BLaER1 (cell line): ENCODE measurements around the gene LSS.

Experiments
- H3K27ac ChIP-seq: shearing (Covaris generic); formaldehyde crosslinking; 2 replicates; pipeline ENCODE4 v1.8.1; 2022
- H3K27me3 ChIP-seq: shearing (Covaris generic); formaldehyde crosslinking; 2 replicates; pipeline ENCODE4 v1.8.1; 2022
- H3K36me3 ChIP-seq: shearing (Covaris generic); formaldehyde crosslinking; 2 replicates; pipeline ENCODE4 v1.8.1; 2022
- H3K4me1 ChIP-seq: shearing (Covaris generic); formaldehyde crosslinking; 2 replicates; pipeline ENCODE4 v1.8.1; 2022
- H3K4me2 ChIP-seq: shearing (Covaris generic); formaldehyde crosslinking; 2 replicates; pipeline ENCODE4 v1.8.1; 2022
- H3K4me3 ChIP-seq: shearing (Covaris generic); formaldehyde crosslinking; 2 replicates; pipeline ENCODE4 v1.8.1; 2022
- H3K9ac ChIP-seq: shearing (Covaris generic); formaldehyde crosslinking; 2 replicates; pipeline ENCODE4 v1.8.1; 2022
- H3K9me3 ChIP-seq: shearing (Covaris generic); formaldehyde crosslinking; 2 replicates; pipeline ENCODE4 v1.8.1; 2022
- H4K20me1 ChIP-seq: shearing (Covaris generic); formaldehyde crosslinking; 2 replicates; pipeline ENCODE4 v1.8.1; 2022
- Cebpa-rat ChIP-seq: shearing (Covaris generic); IDR thresholded peaks from 2 replicates; pipeline ENCODE4 v1.8.1; 2022

The LSS gene

GRCh38 chr21:46161633-46162592 lies 66.7 kb downstream of the LSS start:
- no peak overlapping the region for H3K9ac ChIP-seq
- peaks cover 10% of the 10 kb centered on the region for H3K36me3 ChIP-seq
- no peaks in the 10 kb centered on the region for H3K4me1 ChIP-seq
- no peak overlapping the region for H3K4me3 ChIP-seq
- no peaks in the 10 kb centered on the region for H3K27me3 ChIP-seq
- H3K27ac ChIP-seq = no peak overlapping the region
- no peak for TF ChIP-seq Cebpa-rat
- H3K9me3 ChIP-seq = peaks cover 11% of the 10 kb centered on the region
- no peak overlapping the region for H3K4me2 ChIP-seq
- H4K20me1 ChIP-seq = no peaks in the 10 kb centered on the region

GRCh38 chr21:46160907-46161632 lies 67.5 kb downstream of the LSS start:
- H3K27ac ChIP-seq = no peak overlapping the region
- no peak overlapping the region for H3K4me2 ChIP-seq
- peaks cover 10% of the 10 kb centered on the region for H3K36me3 ChIP-seq
- H3K4me1 ChIP-seq = no peaks in the 10 kb centered on the region
- H3K4me3 ChIP-seq = no peak overlapping the region
- no peak for TF ChIP-seq Cebpa-rat
- peaks cover 11% of the 10 kb centered on the region for H3K9me3 ChIP-seq
- no peaks in the 10 kb centered on the region for H3K27me3 ChIP-seq
- H3K9ac ChIP-seq = no peak overlapping the region
- H4K20me1 ChIP-seq = no peaks in the 10 kb centered on the region

GRCh38 chr21:46160657-46160906 lies 68.0 kb downstream of the LSS start:
- no peak overlapping the region for H3K4me3 ChIP-seq
- no peaks in the 10 kb centered on the region for H3K4me1 ChIP-seq

DNA sequence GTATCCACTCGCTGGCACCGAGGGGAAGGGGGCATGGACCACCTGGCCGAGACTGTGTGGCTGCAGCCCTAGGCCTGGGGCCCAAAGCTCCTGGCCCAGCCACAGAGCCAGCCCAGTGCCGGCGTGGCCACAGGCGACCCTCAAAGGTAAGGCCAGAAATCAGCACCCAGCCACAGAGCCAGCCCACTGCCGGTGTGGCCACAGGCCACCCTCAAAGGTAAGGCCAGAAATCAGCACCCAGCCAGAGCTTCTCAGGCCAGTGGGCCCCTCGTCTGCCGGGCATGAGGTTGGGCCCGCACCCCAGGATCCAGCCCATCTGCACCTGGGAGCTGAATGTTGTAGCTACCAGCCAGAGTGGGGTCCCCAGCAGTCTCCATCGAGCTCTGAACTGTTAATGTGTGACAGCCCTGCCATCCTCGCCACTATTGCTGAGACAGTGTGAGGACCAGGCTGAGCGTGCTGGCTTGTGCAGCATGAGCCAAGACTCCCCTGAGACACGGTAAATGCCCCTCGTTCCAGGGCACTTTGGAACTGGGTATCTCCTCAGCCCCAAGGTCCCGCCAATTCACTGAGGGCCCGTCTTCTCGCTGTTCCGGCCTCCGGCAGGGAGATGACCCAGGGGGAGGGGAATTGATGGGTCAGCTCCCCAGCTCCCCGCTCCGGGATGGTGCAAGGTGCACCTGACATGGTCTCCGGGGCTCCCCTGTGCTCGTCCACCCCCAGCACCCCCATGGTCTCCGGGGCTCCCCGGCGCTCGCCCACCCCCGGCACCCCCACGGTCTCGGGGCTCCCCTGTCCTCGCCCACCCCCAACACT lies 68.5 kb downstream of the LSS start:
- Histone ChIP-seq H3K27ac (no peak overlapping the region), H3K4me1 (no peaks in the 10 kb centered on the region), H3K27me3 (no peaks in the 10 kb centered on the region), H3K9me3 (peaks cover 11% of the 10 kb centered on the region), H3K4me3 (no peak overlapping the region), H3K4me2 (no peak overlapping the region), H4K20me1 (no peaks in the 10 kb centered on the region), H3K36me3 (peaks cover 10% of the 10 kb centered on the region), H3K9ac (no peak overlapping the region)
- TF ChIP-seq Cebpa-rat = no peak

More at GRCh38 chr21:46160657-46160906, 68.0 kb downstream of the LSS start:
- H3K36me3 ChIP-seq = peaks cover 10% of the 10 kb centered on the region
- no peak overlapping the region for H3K4me2 ChIP-seq
- no peak overlapping the region for H3K9ac ChIP-seq
- peaks cover 11% of the 10 kb centered on the region for H3K9me3 ChIP-seq
- no peak for TF ChIP-seq Cebpa-rat
- no peak overlapping the region for H3K27ac ChIP-seq
- H3K27me3 ChIP-seq = no peaks in the 10 kb centered on the region
- no peaks in the 10 kb centered on the region for H4K20me1 ChIP-seq

- H3K4me3 ChIP-seq = no peak overlapping the region
- no peaks in the 10 kb centered on the region for H3K27me3 ChIP-seq
- H3K4me1 ChIP-seq = no peaks in the 10 kb centered on the region
- no peak overlapping the region for H3K4me2 ChIP-seq
- no peaks in the 10 kb centered on the region for H4K20me1 ChIP-seq
- no peak for TF ChIP-seq Cebpa-rat
- H3K9me3 ChIP-seq = peaks cover 11% of the 10 kb centered on the region
- H3K27ac ChIP-seq = no peak overlapping the region
- peaks cover 10% of the 10 kb centered on the region for H3K36me3 ChIP-seq
- no peak overlapping the region for H3K9ac ChIP-seq
These were observed 69.2 kb downstream of the LSS start for GRCh38 chr21:46159390-46159789.

GRCh38 chr21:46158666-46159300 lies 69.8 kb downstream of the LSS start:
- Histone ChIP-seq H3K4me1 (no peaks in the 10 kb centered on the region), H3K4me2 (no peak overlapping the region), H3K9ac (no peak overlapping the region), H3K9me3 (peaks cover 11% of the 10 kb centered on the region), H4K20me1 (no peaks in the 10 kb centered on the region), H3K36me3 (peaks cover 10% of the 10 kb centered on the region), H3K27ac (no peak overlapping the region), H3K27me3 (no peaks in the 10 kb centered on the region), H3K4me3 (no peak overlapping the region)
- TF ChIP-seq Cebpa-rat = no peak

- H3K4me1 ChIP-seq = no peaks in the 10 kb centered on the region
- H4K20me1 ChIP-seq = no peaks in the 10 kb centered on the region
- H3K27me3 ChIP-seq = no peaks in the 10 kb centered on the region
- H3K9ac ChIP-seq = no peak overlapping the region
- no peak for TF ChIP-seq Cebpa-rat
- H3K27ac ChIP-seq = no peak overlapping the region
- H3K4me3 ChIP-seq = no peak overlapping the region
- H3K4me2 ChIP-seq = no peak overlapping the region
- peaks cover 10% of the 10 kb centered on the region for H3K36me3 ChIP-seq
- H3K9me3 ChIP-seq = peaks cover 11% of the 10 kb centered on the region
These were observed 70.6 kb downstream of the LSS start for GRCh38 chr21:46157987-46158451.

DNA sequence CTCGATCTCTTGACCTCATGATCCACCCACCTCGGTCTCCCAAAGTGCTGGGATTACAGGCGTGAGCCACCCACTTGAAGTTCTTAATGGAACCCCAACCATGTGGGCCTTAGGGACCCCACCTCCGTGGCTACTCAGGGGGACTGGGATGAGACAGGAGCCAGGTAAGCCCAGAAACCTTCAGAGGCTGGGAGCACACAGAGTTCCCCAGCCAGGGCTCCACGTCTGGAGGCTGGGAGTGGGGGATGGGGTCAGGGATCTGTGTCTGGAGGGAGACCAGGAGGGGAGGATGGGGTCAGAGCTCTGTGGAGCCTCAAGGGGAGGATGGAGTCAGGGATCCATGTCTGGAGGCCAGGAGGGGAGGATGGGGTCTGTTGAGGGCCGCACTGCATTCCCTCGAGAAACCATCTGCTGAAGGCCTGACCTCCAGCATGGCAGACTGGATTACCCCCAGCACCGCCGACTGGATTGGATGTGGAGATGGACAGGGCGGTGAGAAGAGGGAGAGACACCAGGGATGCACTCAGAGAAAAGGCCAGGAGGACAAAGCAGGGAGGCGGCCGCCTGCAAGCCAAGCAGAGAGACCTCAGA lies 71.1 kb downstream of the LSS start:
- no peak overlapping the region for H3K27ac ChIP-seq
- no peaks in the 10 kb centered on the region for H4K20me1 ChIP-seq
- H3K4me2 ChIP-seq = no peak overlapping the region
- TF ChIP-seq Cebpa-rat = no peak
- H3K36me3 ChIP-seq = peaks cover 10% of the 10 kb centered on the region
- H3K9ac ChIP-seq = no peak overlapping the region
- H3K4me1 ChIP-seq = no peaks in the 10 kb centered on the region
- H3K27me3 ChIP-seq = no peaks in the 10 kb centered on the region
- no peak overlapping the region for H3K4me3 ChIP-seq
- H3K9me3 ChIP-seq = peaks cover 11% of the 10 kb centered on the region

GRCh38 chr21:46156678-46157077 lies 71.9 kb downstream of the LSS start:
- Histone ChIP-seq H3K4me3 (no peak overlapping the region), H3K9me3 (peaks cover 8% of the 10 kb centered on the region), H4K20me1 (no peaks in the 10 kb centered on the region), H3K27ac (no peak overlapping the region), H3K27me3 (no peaks in the 10 kb centered on the region), H3K36me3 (peaks cover 7% of the 10 kb centered on the region), H3K9ac (no peak overlapping the region), H3K4me1 (no peaks in the 10 kb centered on the region), H3K4me2 (no peak overlapping the region)
- no peak for TF ChIP-seq Cebpa-rat
